Prostate gland (tissue), 2 donors: ENCODE data around the gene TEKT2. TPM values are rescaled to one million over a fixed set of nuclear protein-coding genes. Genes with fewer than 3 reads are reported as not detected.

Source experiments
- DNase-seq: peaks from one replicate; pipeline ENCODE4 v3.0.0-alpha.2; 2019; ENCODE audit warnings: low spot score
- H3K27ac ChIP-seq, 2 donors: fragments of 200-600 bp; sonication (generic); 2 replicates each; pipeline ENCODE4 v1.5.1; 2017 to 2019
- H3K27me3 ChIP-seq: fragments of 200-600 bp; sonication (generic); replicated peaks from 2 replicates; pipeline ENCODE4 v1.5.1; 2019; ENCODE audit not compliant: insufficient read depth
- H3K36me3 ChIP-seq, 2 donors: fragments of 200-600 bp; sonication (generic); 1 replicate in 1 of 2; 2 replicates in 1 of 2; pipeline versions ENCODE4 v1.5.1 to v1.8.1; 2017 to 2019
- H3K4me1 ChIP-seq: fragments of 200-600 bp; sonication (generic); replicated peaks from 2 replicates; pipeline ENCODE4 v1.5.1; 2019
- H3K4me3 ChIP-seq, 2 donors: fragments of 200-600 bp; sonication (generic); 2 replicates each; pipeline ENCODE4 v1.5.1; 2017 to 2019
- H3K9me3 ChIP-seq: fragments of 200-600 bp; sonication (generic); 2 replicates; pipeline ENCODE4 v1.5.1; 2017
- POLR2A ChIP-seq: fragments of 450-650 bp; IDR thresholded peaks from one replicate; pipeline ENCODE4 v1.6.1; 2016; ENCODE audit warnings: antibody characterized with exemption, mild to moderate bottlenecking
- POLR2AphosphoS5 ChIP-seq: sonication (generic); formaldehyde crosslinking; IDR thresholded peaks from one replicate; pipeline ENCODE4 v1.6.1; 2017; ENCODE audit warnings: antibody characterized with exemption
- WGBS: methylation state at CpG from one replicate; pipeline ENCODE4 v1.1.5; 2018; 5-methylcytosine and 5-hydroxymethylcytosine counted together
- intact Hi-C: fragments of 100-400 bp; cut with DNase I; formaldehyde crosslinking; loops from one replicate; pipeline ENCODE4 v1.14.2; 2022
- total RNA-seq, 2 donors: library from RNA; depleted of rRNA; stranded (reverse); fragments of >200 nt; gene quantifications; one replicate each; pipeline ENCODE4 v1.1.0, GENCODE V29; 2016
- TF ChIP-seq, protein P1 (sequence below), 4 experiments: fragments of 200-600 bp in 2 of 4; fragments of 450-650 bp in 2 of 4; sonication (generic) in 2 of 4; IDR thresholded peaks; 1 replicate in 3 of 4; 2 replicates in 1 of 4; pipeline ENCODE4 v1.5.1; 2016 to 2019; ENCODE audit warnings: antibody characterized with exemption in 4 of 4, mild to moderate bottlenecking in 2 of 4, moderate library complexity in 2 of 4

TEKT2 gene
- total RNA-seq, 2 donors from 2014 or later = 0.77 to 6.0 TPM

DNA sequence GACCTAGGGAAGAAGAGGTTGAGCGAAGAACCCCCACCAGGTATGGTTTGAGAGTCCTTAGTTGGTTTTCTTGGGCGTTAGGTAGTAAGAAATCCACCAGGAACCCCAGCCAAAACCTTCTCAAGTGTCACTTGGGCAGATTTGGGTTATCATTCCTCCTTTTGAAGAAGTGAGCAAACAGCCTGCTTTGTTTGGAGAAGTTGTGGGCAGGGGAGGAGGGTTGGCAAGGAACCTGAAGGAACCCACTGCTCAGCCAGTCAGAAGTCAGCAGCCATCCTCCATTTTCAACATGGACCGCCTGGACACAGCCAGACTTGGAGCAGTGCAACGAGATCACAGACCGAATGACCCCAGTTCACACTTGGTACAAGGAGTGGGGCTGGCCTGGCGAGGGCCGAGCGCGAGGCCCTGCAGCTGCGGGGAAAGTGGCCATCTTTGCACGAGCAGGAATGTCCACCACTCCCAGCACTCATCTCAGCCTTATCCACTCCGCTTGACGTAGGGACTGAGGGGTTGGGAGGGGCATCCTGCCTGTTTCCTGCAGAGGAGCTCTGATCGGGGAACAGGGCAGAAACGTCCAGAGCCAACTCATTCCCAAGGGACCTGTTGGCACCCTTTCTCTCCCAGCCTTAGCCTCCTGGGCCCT lies 12.0 kb downstream of the TEKT2 start:
- DNase-seq = no peak
- Histone ChIP-seq H3K4me3 (no peak overlapping the region), H3K36me3 (peaks cover 4 to 22% of the 10 kb centered on the region in 2 donors), H3K9me3 (no peaks in the 10 kb centered on the region), H3K27me3 (no peaks in the 10 kb centered on the region), H3K4me1 (no peaks in the 10 kb centered on the region), H3K27ac (no peak overlapping the region)
- TF ChIP-seq, protein P1, sequence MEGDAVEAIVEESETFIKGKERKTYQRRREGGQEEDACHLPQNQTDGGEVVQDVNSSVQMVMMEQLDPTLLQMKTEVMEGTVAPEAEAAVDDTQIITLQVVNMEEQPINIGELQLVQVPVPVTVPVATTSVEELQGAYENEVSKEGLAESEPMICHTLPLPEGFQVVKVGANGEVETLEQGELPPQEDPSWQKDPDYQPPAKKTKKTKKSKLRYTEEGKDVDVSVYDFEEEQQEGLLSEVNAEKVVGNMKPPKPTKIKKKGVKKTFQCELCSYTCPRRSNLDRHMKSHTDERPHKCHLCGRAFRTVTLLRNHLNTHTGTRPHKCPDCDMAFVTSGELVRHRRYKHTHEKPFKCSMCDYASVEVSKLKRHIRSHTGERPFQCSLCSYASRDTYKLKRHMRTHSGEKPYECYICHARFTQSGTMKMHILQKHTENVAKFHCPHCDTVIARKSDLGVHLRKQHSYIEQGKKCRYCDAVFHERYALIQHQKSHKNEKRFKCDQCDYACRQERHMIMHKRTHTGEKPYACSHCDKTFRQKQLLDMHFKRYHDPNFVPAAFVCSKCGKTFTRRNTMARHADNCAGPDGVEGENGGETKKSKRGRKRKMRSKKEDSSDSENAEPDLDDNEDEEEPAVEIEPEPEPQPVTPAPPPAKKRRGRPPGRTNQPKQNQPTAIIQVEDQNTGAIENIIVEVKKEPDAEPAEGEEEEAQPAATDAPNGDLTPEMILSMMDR (IDR thresholded peaks at IDR 0.05) = no peak
- TF ChIP-seq POLR2AphosphoS5 = no peak
- TF ChIP-seq POLR2A = no peak
- intact Hi-C loops = loop anchor here (5.0 kb wide), 1 partner anchor 91 kb away; no protein-coding TSS in a partner anchor
- WGBS = 61% methylated on average over 15 of the region's 15 CpGs

DNA sequence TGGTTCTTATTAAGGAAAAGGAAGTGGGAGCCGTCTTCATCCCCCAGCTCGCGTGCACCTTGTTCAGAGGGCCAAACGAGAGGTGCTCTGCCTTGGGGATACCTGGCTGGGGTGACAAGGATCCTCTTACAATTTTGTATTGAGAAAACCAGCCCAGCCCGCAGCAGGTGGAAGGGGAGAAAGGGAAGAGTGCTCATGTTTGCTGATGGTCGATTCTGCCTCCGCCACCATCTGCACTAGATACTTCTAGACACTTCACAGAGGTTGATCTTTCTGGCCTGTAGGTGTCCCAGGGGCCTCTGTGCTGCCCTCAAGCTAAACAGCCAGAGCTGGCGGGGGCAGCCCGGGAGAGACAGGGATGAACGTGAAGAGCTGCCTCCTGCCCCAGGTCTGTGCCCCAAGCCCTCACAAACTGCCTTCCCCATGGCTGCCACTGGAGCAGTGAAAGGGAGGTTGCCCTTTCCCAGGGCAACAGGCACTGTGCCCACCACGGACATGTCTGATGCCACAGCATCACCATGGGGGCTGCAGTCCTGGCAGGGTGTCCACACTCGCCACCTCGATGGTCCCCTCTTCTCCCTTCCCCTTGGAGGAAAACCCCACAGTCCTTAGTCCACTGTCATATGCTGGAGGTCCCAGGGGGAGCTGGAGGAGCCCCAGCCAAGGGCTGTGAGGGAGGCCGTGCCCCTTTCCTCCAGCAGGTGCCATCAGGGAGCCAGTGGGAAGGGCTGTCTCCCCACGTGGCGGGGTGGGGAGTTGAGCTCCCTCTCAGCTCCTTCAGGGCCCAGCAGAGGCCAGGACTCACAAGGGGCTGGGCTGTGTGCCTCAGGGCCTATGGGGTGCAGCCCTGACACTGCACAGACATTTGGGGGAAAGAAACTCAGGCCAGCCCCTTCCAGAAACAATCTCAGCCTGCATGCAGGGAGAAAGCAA lies 12.9 kb downstream of the TEKT2 start:
- no peaks in the 10 kb centered on the region for H3K4me1 ChIP-seq
- intact Hi-C loops = loop anchor here (5.0 kb wide), 1 partner anchor 91 kb away; no protein-coding TSS in a partner anchor
- peaks cover 4 to 19% of the 10 kb centered on the region in 2 donors for H3K36me3 ChIP-seq
- TF ChIP-seq, protein P1 (IDR thresholded peaks at IDR 0.05) = no peak
- no peak for TF ChIP-seq POLR2AphosphoS5
- TF ChIP-seq POLR2A = no peak
- H3K27me3 ChIP-seq = no peaks in the 10 kb centered on the region
- 73% methylated on average over 13 of the region's 16 CpGs for WGBS
- H3K27ac ChIP-seq = no peak overlapping the region
- no peak for DNase-seq
- H3K9me3 ChIP-seq = no peaks in the 10 kb centered on the region
- no peak overlapping the region for H3K4me3 ChIP-seq

DNA sequence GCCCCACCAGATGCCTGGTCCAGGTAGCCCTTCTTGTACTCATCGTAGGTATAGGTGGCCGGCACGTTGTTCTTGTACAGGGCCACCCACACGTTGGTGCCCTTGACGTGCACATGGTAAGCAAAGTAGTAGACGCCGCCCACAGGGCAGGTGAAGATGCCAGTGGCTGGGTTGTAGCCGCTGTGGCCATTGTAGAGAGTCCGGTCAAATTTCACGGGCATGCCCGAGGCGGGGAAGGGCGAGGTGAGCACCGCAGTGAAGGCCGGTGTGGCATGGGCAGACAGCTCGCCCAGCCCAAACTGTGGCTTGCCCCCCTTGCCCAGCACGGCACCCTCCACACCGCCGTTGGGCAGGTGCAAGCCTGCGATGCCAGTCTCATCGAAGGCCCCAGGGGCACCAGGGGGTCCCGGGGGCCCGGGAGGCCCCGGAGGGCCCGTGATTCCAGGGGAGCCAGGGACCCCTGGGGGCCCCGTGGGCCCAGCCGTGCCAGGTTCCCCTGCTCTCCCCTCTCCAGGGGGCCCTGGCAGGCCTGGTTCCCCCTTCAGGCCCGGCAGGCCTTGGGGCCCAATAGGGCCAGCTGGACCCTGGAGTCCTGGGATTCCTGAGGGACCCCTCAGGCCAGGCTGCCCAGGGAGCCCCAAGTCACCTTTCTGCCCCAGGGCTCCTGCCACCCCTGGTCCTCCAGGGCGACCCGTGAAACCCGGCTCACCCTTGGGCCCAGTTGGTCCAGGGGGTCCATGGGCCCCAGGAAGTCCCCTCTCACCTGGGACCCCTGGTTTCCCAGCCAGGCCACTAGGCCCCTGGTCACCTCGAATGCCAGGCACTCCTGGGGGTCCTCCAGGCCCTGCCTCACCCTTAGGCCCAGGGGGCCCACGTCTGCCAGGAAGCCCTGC lies 14.0 kb downstream of the TEKT2 start:
- Histone ChIP-seq H3K9me3 (no peaks in the 10 kb centered on the region), H3K36me3 (peaks cover 2 to 16% of the 10 kb centered on the region in 2 donors), H3K27me3 (no peaks in the 10 kb centered on the region), H3K4me1 (no peaks in the 10 kb centered on the region), H3K27ac (no peak overlapping the region), H3K4me3 (no peak overlapping the region)
- intact Hi-C loops = loop anchor here (5.0 kb wide), 1 partner anchor 89 kb away; no protein-coding TSS in a partner anchor
- WGBS = 87% methylated on average over 32 of the region's 33 CpGs
- TF ChIP-seq POLR2AphosphoS5 = no peak
- TF ChIP-seq, protein P1 (IDR thresholded peaks at IDR 0.05) = no peak
- no peak for TF ChIP-seq POLR2A
- DNase-seq = no peak

DNA sequence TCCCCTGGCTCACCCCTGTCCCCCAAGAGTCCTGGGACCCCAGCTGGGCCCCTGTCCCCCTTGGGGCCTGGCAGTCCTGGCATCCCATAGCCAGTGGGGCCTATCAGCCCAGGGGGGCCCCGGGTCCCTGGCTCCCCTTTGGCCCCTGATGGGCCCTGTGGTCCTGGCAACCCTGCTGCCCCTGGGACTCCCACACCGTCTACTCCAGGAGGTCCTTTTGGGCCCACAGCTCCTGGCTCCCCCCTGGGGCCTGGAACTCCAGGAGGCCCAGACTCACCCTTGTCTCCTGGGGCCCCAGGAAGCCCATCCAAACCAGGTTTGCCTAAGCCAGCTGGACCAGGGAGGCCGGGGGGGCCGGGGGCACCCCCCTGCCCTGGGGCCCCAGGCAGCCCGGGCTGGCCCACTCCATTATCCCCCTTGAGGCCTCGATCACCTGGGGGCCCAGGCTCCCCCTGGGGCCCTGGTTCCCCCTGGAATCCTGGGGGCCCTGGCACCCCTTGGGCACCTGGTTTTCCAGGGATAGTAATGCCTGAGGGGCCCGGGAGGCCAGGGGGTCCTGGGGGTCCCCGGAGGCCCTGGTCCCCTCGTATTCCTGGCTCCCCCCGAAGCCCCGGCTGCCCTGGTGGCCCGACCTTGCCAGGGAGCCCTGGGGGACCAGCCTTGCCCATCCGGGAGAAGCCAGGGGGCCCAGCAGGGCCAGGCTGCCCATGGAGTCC lies 14.9 kb downstream of the TEKT2 start:
- Histone ChIP-seq H3K27me3 (no peaks in the 10 kb centered on the region), H3K4me1 (no peaks in the 10 kb centered on the region), H3K36me3 (peaks cover 2 to 8% of the 10 kb centered on the region in 2 donors), H3K27ac (no peak overlapping the region), H3K4me3 (no peak overlapping the region), H3K9me3 (no peaks in the 10 kb centered on the region)
- DNase-seq = no peak
- intact Hi-C loops = loop anchor here (1.0 to 5.0 kb wide), 2 partner anchors 35 to 88 kb away; no protein-coding TSS in a partner anchor
- WGBS = 85% methylated on average over 8 of the region's 13 CpGs
- TF ChIP-seq, protein P1 (IDR thresholded peaks at IDR 0.05) = no peak
- TF ChIP-seq POLR2A = no peak
- TF ChIP-seq POLR2AphosphoS5 = no peak
